Karpas-422 (cell line): ENCODE measurements around the gene NFS1. TPM values are rescaled to one million over a fixed set of nuclear protein-coding genes. Genes with fewer than 3 reads are reported as not detected.

Source experiments
- small RNA-seq: library from RNA; depleted of rRNA; stranded (forward); fragments of <200 nt; gene quantifications from one replicate; pipeline ENCODE3, GENCODE V24; 2014
- total RNA-seq: library from RNA; depleted of rRNA; stranded (reverse); fragments of >200 nt; shearing (Covaris generic); gene quantifications from 2 replicates; pipeline ENCODE4 v1.2.3, GENCODE V29; 2014; ENCODE audit warnings: low replicate concordance; rRNA removed

NFS1 gene
- total RNA-seq, 1 experiment from 2014 or later, result 62.6 TPM

Small RNA genes within 50 kb of the gene (small RNA-seq; reads per million reads assigned to genes)
- gene RNU6-759P, result not detected

Other genes with a start within 250 kb of the NFS1 start
- gene CEP250, start 243.8 kb downstream of the NFS1 start, total RNA-seq, result 10.2 and 42.8 TPM in 2 replicates
- gene C20orf173, start 169.7 kb downstream of the NFS1 start, total RNA-seq, result not detected in 2 replicates
- 242 and 305 TPM in 2 replicates for gene ERGIC3, start 157.3 kb downstream of the NFS1 start, total RNA-seq
- 6.4 and 11.1 TPM in 2 replicates for gene SPAG4, start 83.5 kb downstream of the NFS1 start, total RNA-seq
- gene CPNE1, start 34.5 kb downstream of the NFS1 start, total RNA-seq, result 205 and 216 TPM in 2 replicates
- 39.6 and 78.5 TPM in 2 replicates for gene RBM12, start 34.5 kb downstream of the NFS1 start, total RNA-seq
- 242 and 325 TPM in 2 replicates for gene ROMO1, start 53 bp upstream of the NFS1 start, total RNA-seq
- 315 and 375 TPM in 2 replicates for gene RBM39, start 42.9 kb upstream of the NFS1 start, total RNA-seq
- 27.8 and 41.7 TPM in 2 replicates for gene PHF20, start 72.7 kb upstream of the NFS1 start, total RNA-seq